Spleen (tissue), 7 donors: ENCODE data around the gene ARSI.

ENCODE experiments used
- POLR2A ChIP-seq, 3 donors: fragments of 450-650 bp; IDR thresholded peaks; one replicate each; pipeline ENCODE4 v1.5.1; 2017; ENCODE audit warnings: antibody characterized with exemption in 3 of 3, mild to moderate bottlenecking in 1 of 3
- POLR2AphosphoS5 ChIP-seq, 3 donors: sonication (generic); formaldehyde crosslinking; IDR thresholded peaks; one replicate each; pipeline ENCODE4 v1.5.1; 2017; ENCODE audit warnings: antibody characterized with exemption in 3 of 3
- TF ChIP-seq, protein P1 (sequence below), 11 experiments: fragments of 200-600 bp in 7 of 11; fragments of 450-650 bp in 4 of 11; sonication (generic) in 4 of 11; IDR thresholded peaks in 8 of 11; conservative IDR thresholded peaks in 3 of 11; 1 replicate in 7 of 11; 2 replicates in 4 of 11; pipeline versions ENCODE4 v1.4.0 to v1.8.0; 2016 to 2021; ENCODE audit warnings: antibody characterized with exemption in 11 of 11, inconsistent platforms in 4 of 11, mild to moderate bottlenecking in 1 of 11
- donor health status: DM: no; HTN: no; CAD: no; lungs with moderate emphysema.
- donor health status: DM: no; HTN: no; CAD: no.
- donor health status: DM: no; HTN: no; CAD: no.

GRCh38 chr5:150302301-150303069, at the start of gene ARSI:
- TF ChIP-seq POLR2AphosphoS5 (IDR thresholded peaks at IDR 0.05) (peak in 2 of 3 donors; percentile 15 to 53), POLR2A (IDR thresholded peaks at IDR 0.05) (no peak)
- TF ChIP-seq, protein P1, sequence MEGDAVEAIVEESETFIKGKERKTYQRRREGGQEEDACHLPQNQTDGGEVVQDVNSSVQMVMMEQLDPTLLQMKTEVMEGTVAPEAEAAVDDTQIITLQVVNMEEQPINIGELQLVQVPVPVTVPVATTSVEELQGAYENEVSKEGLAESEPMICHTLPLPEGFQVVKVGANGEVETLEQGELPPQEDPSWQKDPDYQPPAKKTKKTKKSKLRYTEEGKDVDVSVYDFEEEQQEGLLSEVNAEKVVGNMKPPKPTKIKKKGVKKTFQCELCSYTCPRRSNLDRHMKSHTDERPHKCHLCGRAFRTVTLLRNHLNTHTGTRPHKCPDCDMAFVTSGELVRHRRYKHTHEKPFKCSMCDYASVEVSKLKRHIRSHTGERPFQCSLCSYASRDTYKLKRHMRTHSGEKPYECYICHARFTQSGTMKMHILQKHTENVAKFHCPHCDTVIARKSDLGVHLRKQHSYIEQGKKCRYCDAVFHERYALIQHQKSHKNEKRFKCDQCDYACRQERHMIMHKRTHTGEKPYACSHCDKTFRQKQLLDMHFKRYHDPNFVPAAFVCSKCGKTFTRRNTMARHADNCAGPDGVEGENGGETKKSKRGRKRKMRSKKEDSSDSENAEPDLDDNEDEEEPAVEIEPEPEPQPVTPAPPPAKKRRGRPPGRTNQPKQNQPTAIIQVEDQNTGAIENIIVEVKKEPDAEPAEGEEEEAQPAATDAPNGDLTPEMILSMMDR (IDR thresholded peaks at IDR 0.05 in 8 of 11, conservative IDR thresholded peaks at IDR 0.05 in 3 of 11): no peak
